KOPT-K1 (cell line): ENCODE results near the gene C1QB.
"Not testable (repeated sequence)": the region's sequence is repeated elsewhere in the genome, so short reads cannot be mapped to it uniquely, and the experiment has no call there.

Experiments
- H3K27ac ChIP-seq: fragments of 200-600 bp; sonication (generic); 2 replicates; pipeline ENCODE4 v1.5.1; 2016; ENCODE audit warnings: antibody characterized with exemption, mild to moderate bottlenecking, low read depth, low read length; ENCODE audit not compliant: poor library complexity, severe bottlenecking
- H3K36me3 ChIP-seq: fragments of 200-600 bp; sonication (generic); 2 replicates; pipeline ENCODE4 v1.5.1; 2017; ENCODE audit warnings: antibody characterized with exemption, mild to moderate bottlenecking, low read length, moderate library complexity; ENCODE audit not compliant: insufficient read depth
- H3K9me3 ChIP-seq: fragments of 200-600 bp; sonication (generic); 2 replicates; pipeline ENCODE4 v1.5.1; 2017; ENCODE audit warnings: antibody characterized with exemption, low read length, mild to moderate bottlenecking; ENCODE audit not compliant: insufficient read depth, poor library complexity, severe bottlenecking

The C1QB gene

GRCh38 chr1:22666412-22666811 lies 13.4 kb downstream of the C1QB start:
- H3K36me3 ChIP-seq, result no peaks in the 10 kb centered on the region
- H3K27ac ChIP-seq, result no peak overlapping the region
- no peaks in the 10 kb centered on the region for H3K9me3 ChIP-seq

GRCh38 chr1:22668840-22669239 lies 15.8 kb downstream of the C1QB start:
- not testable (repeated sequence) for H3K9me3 ChIP-seq, H3K27ac ChIP-seq, H3K36me3 ChIP-seq

DNA sequence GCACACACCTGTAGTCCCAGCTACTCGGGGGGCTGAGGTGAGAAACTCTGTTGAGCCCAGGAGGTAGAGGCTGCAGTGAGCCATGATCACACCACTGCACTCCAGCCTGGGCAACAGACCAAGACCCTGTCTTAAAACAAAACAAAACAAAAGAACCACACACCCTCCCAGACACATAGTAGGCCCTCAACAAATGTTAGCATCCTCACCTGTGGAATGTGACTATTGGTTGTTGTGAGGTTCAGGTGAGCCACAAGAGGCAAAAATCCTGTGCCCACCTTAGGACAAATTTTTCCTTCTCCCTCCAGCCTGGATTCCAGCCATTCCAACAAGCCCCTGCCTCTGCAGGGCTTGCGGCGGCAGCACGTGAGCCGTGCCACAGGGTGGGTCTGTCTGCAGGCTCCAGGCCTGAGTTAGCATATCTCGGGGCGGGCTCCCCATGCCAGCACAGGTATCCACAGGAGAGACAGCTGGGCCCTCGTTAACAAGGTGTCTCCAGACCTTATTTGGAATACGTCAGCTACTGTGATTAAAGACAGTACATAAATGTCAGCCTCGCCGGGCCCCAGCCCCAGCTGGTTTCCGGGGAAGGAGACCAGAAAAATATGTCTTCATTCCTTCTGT lies 17.4 kb downstream of the C1QB start:
- Histone ChIP-seq H3K27ac (no peak overlapping the region), H3K36me3 (no peaks in the 10 kb centered on the region), H3K9me3 (no peaks in the 10 kb centered on the region)

GRCh38 chr1:22671999-22672398 lies 19.0 kb downstream of the C1QB start:
- Histone ChIP-seq H3K9me3 (no peaks in the 10 kb centered on the region), H3K27ac (no peak overlapping the region), H3K36me3 (no peaks in the 10 kb centered on the region)

DNA sequence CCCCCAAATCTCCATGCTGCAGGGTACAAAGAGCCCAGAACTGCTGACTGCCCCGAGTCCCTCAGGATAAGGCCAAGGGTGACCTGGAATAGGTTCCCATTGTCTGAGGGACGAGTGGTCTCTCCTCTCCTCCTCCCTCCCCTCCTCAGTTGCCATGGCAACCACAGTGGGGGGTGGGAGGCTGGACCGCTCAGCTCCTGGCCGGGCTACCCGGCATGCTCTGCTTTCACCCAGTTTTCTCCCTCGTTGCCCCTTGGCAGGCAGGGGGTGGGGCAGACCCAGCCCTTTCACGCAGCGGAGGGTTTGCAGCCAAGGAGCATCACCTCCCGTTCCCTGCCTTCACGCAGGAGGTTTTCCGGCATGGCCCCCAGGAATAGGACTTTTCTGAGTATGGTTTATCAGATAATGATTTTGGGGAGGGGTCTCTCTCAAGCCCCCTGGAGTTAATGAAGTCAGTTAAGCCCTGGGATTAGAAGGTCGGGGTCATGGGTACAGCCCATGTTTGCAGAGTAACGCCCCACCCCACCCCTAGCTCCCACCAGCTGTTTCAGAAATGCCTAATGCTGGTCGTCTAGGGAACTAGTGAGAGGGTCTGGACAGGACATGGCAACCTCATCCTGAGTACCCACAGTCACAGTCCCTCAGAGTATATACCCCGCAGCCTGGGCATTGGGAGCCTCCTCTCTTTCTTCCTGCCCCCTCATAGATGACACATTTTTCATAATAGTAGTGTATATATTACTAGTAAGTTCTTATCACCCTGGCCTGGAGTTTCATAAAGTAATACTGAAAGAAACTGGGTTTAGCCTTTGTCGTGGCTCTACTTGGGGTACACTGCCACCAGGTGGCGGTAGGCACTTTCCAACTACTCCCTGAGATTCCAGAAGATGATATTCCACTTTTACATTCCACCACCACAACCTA lies 20.7 kb downstream of the C1QB start:
- Histone ChIP-seq H3K36me3 (no peaks in the 10 kb centered on the region), H3K27ac (no peak overlapping the region), H3K9me3 (no peaks in the 10 kb centered on the region)

DNA sequence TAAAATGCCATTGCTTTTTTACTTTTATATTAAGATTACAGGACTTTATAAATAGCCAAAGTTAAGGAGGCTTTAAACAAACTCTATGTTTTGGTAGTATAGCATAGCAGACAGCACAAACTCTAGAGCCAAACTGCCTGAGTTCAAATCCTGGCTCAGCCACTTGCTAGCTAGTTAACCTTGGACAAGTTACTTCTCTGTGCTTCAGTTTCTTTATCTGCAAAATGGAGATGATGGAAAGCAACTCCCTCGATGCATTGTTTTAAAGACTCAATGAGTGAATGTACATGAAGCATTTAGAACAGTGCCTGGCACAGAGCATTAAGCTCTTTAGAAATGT lies 21.3 kb downstream of the C1QB start:
- no peaks in the 10 kb centered on the region for H3K9me3 ChIP-seq
- no peak overlapping the region for H3K27ac ChIP-seq
- H3K36me3 ChIP-seq, result no peaks in the 10 kb centered on the region

DNA sequence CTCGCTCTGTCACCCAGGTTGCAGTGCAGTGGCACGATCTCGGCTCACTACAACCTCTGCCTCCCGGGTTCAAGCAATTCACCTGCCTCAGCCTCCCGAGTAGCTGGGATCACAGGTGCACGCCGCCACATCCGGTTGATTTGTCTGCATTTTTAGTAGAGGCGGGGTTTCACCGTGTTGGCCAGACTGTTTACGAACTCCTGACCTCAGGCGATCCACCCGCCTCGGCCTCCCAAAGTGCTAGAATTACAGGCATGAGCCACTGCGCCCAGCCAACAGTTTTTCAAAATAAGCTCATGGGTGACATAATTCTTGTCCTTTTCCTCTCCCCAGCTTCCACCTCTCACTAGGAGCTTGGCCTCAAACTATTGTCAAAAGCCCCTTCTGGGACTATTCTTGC lies 23.1 kb downstream of the C1QB start:
- H3K36me3 ChIP-seq, H3K27ac ChIP-seq, H3K9me3 ChIP-seq: not testable (repeated sequence)

GRCh38 chr1:22676916-22677583 lies 24.0 kb downstream of the C1QB start:
- Histone ChIP-seq H3K36me3 (no peaks in the 10 kb centered on the region), H3K9me3 (no peaks in the 10 kb centered on the region), H3K27ac (no peak overlapping the region)

DNA sequence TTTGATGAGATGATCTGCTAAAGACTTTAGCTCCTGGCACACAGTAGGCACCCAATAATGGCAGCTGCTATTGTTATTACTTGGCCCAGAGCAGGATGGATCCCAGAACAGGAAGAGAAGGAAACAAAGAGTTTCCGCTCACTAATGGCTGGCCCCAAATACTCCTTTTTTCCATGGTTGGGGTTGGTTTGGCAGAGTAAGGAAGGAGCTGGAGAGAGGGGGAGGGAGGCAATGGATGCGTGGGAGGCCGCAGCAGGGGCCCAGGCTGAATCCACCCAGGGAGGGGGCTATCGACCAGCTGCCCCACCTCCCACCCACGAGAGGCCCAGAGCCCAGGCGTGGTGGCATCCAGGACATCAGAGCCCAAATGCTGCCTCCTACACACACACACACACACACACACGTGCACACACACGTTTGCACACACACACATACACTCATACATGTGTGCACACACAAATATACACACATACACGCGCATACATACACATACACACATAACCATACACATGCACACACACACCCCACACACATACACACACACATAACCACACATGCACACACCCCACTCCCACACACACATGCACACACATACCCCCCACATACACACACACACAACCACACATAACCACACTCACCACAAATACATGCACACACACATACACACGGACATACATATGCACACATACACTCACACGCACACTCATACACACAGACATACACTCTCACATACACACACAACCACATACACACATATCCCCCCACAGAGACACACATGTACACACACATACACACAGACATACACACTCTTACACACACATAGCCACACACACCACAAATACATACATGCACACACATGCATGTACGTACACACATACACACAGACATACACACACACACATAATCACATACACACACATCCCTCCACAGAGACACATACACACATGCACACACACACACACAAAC lies 25.2 kb downstream of the C1QB start:
- H3K27ac ChIP-seq, result no peak overlapping the region
- no peaks in the 10 kb centered on the region for H3K9me3 ChIP-seq
- no peaks in the 10 kb centered on the region for H3K36me3 ChIP-seq

- H3K27ac ChIP-seq, result no peak overlapping the region
- no peaks in the 10 kb centered on the region for H3K36me3 ChIP-seq
- H3K9me3 ChIP-seq, result no peaks in the 10 kb centered on the region
Observed at GRCh38 chr1:22680726-22681125, 27.7 kb downstream of the C1QB start.

DNA sequence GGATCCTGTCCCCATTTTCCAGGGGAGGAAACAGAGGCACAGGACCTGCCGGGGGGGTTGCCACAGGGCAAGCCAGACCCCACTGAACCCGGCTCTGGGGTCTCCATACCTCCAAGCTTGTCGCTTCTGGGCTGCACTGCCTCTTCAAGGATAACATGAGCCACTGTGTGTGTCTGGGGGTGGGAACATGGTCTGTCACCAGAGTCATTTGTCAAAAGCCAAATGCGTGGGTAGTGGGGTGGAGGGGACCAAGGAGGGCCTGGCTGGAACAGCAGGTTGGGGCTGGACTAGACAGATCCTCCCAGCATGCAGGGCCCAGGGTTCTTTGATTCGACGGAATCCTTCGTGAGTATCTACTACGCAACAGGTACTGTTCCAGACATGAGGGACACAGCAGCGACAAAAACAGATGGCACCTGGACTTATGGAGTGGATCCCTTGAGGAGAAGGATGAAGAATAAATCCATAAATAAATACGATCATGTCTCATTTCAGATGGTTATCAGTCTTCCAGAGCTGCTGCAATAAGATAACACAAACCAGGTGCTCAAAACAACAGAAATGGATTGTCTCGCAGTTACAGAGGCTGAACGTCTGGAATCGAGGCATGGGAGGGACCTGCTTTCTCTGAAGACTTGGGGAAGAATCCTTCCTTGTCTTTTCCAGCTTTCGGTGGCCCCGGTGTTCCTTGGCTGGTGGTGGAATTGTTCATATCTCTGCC lies 28.7 kb downstream of the C1QB start:
- Histone ChIP-seq H3K27ac (no peak overlapping the region), H3K9me3 (no peaks in the 10 kb centered on the region), H3K36me3 (no peaks in the 10 kb centered on the region)

DNA sequence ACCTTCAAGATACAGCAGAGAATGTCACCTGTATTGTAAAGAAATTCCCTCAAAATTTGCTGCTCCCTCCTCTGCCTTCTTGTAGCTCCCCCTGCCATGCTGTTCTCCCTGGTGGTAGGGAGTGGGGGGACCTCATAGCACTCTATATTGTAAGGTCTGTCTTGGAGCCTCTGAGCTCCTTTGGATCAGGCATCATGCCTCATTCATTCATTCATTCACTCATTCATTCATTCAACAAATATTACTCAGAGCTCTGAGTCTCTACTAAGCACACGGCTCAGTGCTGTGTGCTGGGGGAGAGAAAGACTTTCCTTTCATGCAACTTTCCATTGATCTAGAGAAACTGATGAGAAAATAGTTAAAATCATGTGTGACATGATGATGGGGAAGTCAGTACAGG lies 30.5 kb downstream of the C1QB start:
- Histone ChIP-seq H3K36me3 (no peaks in the 10 kb centered on the region), H3K9me3 (no peaks in the 10 kb centered on the region), H3K27ac (no peak overlapping the region)

- Histone ChIP-seq H3K27ac (no peak overlapping the region), H3K9me3 (no peaks in the 10 kb centered on the region), H3K36me3 (no peaks in the 10 kb centered on the region)
Observed at GRCh38 chr1:22685591-22686059, 32.6 kb downstream of the C1QB start.

- no peak overlapping the region for H3K27ac ChIP-seq
- H3K9me3 ChIP-seq, result no peaks in the 10 kb centered on the region
- no peaks in the 10 kb centered on the region for H3K36me3 ChIP-seq
Observed at GRCh38 chr1:22687191-22687590, 34.2 kb downstream of the C1QB start.
